HepG2 (cell line): ENCODE measurements around the gene RPS6KA2. TPM values are rescaled to one million over a fixed set of nuclear protein-coding genes. Genes with fewer than 3 reads are reported as not detected.

Experiments used
- AGO1 ChIP-seq: fragments of 200-400 bp; formaldehyde crosslinking; IDR thresholded peaks from 2 replicates; pipeline ENCODE4 v1.6.1; 2017; ENCODE audit warnings: mild to moderate bottlenecking, low read depth, low read length, moderate library complexity; ENCODE audit not compliant: poor library complexity, severe bottlenecking
- ESRRA ChIP-seq: sonication (generic); formaldehyde crosslinking; IDR thresholded peaks from 2 replicates; pipeline ENCODE4 v1.5.1; 2020; ENCODE audit warnings: mild to moderate bottlenecking, low read depth, missing genetic modification reagents
- FOSL2 ChIP-seq: sonication (generic); formaldehyde crosslinking; IDR thresholded peaks from 2 replicates; pipeline ENCODE4 v1.4.0; 2020; ENCODE audit warnings: missing genetic modification reagents
- FOXK2 ChIP-seq: fragments of 450-650 bp; IDR thresholded peaks from 2 replicates; pipeline ENCODE4 v1.6.1; 2016
- HOXA7 ChIP-seq: sonication (generic); formaldehyde crosslinking; IDR thresholded peaks from 2 replicates; pipeline ENCODE4 v1.8.1; 2022; ENCODE audit warnings: mild to moderate bottlenecking, missing genetic modification reagents, moderate library complexity
- KLF13 ChIP-seq: sonication (generic); formaldehyde crosslinking; IDR thresholded peaks from 2 replicates; pipeline ENCODE4 v1.4.0; 2020; ENCODE audit warnings: mild to moderate bottlenecking, missing genetic modification reagents
- NFKB2 ChIP-seq: sonication (generic); formaldehyde crosslinking; IDR thresholded peaks from 2 replicates; pipeline ENCODE4 v1.4.0; 2020; ENCODE audit warnings: missing genetic modification reagents, borderline replicate concordance
- RNF219 ChIP-seq: sonication (generic); formaldehyde crosslinking; IDR thresholded peaks from 2 replicates; pipeline ENCODE4 v1.5.0; 2020; ENCODE audit warnings: mild to moderate bottlenecking, missing genetic modification reagents
- SCMH1 ChIP-seq: sonication (generic); formaldehyde crosslinking; IDR thresholded peaks from 2 replicates; pipeline ENCODE4 v1.9.0; 2021; ENCODE audit warnings: missing genetic modification reagents, mild to moderate bottlenecking, borderline replicate concordance
- SIX4 ChIP-seq: sonication (generic); formaldehyde crosslinking; IDR thresholded peaks from 2 replicates; pipeline ENCODE4 v1.4.0; 2020; ENCODE audit warnings: missing genetic modification reagents
- SP2 ChIP-seq: sonication (generic); formaldehyde crosslinking; IDR thresholded peaks from 2 replicates; pipeline ENCODE4 v1.5.1; 2020; ENCODE audit warnings: mild to moderate bottlenecking, missing genetic modification reagents
- TARDBP ChIP-seq: sonication (generic); formaldehyde crosslinking; IDR thresholded peaks from 2 replicates; pipeline ENCODE4 v1.8.0; 2022; ENCODE audit warnings: mild to moderate bottlenecking, missing genetic modification reagents
- ZFP36 ChIP-seq: fragments of 150-350 bp; IDR thresholded peaks from 2 replicates; pipeline ENCODE4 v1.6.1; 2018; ENCODE audit warnings: borderline replicate concordance, low read length, low read depth; ENCODE audit not compliant: partially characterized antibody
- ZNF282 ChIP-seq: fragments of 450-650 bp; IDR thresholded peaks from 2 replicates; pipeline ENCODE4 v1.6.1; 2018; ENCODE audit not compliant: partially characterized antibody
- polyA plus RNA-seq, 8 experiments: library from polyadenylated mRNA; depleted of rRNA in 3 of 8; stranded (reverse) in 7 of 8; unstranded in 1 of 8; fragments of >200 nt; fragmentation: Illumina TruSeq in 4 of 8; extraction: Trizol in 4 of 8; gene quantifications; 2 replicates each; pipeline versions ENCODE4 v1.2.1 to v1.2.3, GENCODE V29; 2011 to 2016; ENCODE audit warnings: low read depth in 4 of 8, missing spikeins in 1 of 8, mixed read lengths in 1 of 8; ENCODE audit not compliant: insufficient read depth in 1 of 8
- total RNA-seq, 5 experiments: library from RNA; depleted of rRNA; stranded (reverse); fragments of >200 nt; fragmentation: Illumina TruSeq; extraction: Trizol; gene quantifications; 2 replicates each; pipeline ENCODE4 v1.2.3, GENCODE V29; 2016; ENCODE audit warnings: low read depth in 1 of 5
- TF ChIP-seq, protein P1 (sequence below): IDR thresholded peaks from 2 replicates; pipeline ENCODE4 v1.6.1; 2012; ENCODE audit warnings: low read depth, low read length, improper control_type of control experiment
- TF ChIP-seq, protein P2 (sequence below): sonication (generic); formaldehyde crosslinking; conservative IDR thresholded peaks from 2 replicates; pipeline ENCODE4 v1.4.0; 2020; ENCODE audit warnings: missing genetic modification reagents
- TF ChIP-seq, protein P3 (sequence below): sonication (generic); formaldehyde crosslinking; IDR thresholded peaks from 2 replicates; pipeline ENCODE4 v1.5.0; 2020; ENCODE audit warnings: mild to moderate bottlenecking, missing genetic modification reagents
- TF ChIP-seq, protein P4 (sequence below): sonication (generic); formaldehyde crosslinking; IDR thresholded peaks from 2 replicates; pipeline ENCODE4 v1.4.0; 2020; ENCODE audit warnings: missing genetic modification reagents, mild to moderate bottlenecking, borderline replicate concordance

Gene RPS6KA2
- total and polyA plus RNA-seq, 2 of the 13 experiments (the other 11 are each of a cell fraction or from before 2014, with no cell fraction given), result 0.22 to 0.38 TPM

DNA sequence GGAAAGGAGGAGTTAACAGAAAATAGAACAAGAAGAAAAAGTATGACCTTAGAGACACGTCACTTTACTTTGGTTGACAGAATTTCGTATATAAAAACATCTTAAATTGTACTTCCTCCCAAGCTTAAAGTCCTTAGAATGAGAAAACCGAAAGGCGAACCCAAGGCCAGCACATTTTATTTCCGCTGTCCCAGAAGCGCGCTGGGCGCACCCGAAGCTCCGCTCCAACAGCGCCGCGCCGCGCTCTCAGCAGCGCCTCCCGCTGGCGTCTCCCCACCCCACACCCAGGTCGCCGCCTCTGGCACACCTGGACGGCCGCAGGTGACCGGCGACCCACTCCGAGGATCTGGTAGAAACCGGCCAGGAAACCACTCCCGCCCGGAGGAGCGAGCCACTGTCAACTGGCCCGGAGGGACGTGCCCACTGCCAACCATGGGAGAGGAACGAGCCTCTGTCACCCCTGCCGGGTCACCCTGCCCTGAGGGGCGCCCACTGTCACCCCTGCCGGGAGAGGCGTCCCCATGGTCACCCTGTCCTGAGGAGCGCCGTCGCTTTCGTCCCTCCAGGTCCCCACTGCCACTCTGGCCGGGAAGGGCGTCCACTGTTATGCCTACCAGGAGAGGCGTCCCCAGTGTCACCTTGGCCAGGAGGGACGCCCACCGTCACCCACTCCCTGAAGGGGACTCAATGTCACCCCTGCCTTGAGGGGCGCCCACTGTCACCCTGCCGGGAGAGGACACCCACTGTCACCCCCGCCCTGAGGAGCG is 245.1 kb downstream of the RPS6KA2 start (continued):
- TF ChIP-seq ZFP36, result no peak
- peak; percentile 61 for TF ChIP-seq FOSL2 (CRISPR knock-in tag)
- TF ChIP-seq RNF219 (CRISPR knock-in tag), result no peak
- TF ChIP-seq SCMH1 (CRISPR knock-in tag), result no peak
- peak; percentile 52; the same call in 1 of the 2 replicates for TF ChIP-seq NFKB2 (CRISPR knock-in tag)
- no peak for TF ChIP-seq ZNF282
- TF ChIP-seq, protein P1, sequence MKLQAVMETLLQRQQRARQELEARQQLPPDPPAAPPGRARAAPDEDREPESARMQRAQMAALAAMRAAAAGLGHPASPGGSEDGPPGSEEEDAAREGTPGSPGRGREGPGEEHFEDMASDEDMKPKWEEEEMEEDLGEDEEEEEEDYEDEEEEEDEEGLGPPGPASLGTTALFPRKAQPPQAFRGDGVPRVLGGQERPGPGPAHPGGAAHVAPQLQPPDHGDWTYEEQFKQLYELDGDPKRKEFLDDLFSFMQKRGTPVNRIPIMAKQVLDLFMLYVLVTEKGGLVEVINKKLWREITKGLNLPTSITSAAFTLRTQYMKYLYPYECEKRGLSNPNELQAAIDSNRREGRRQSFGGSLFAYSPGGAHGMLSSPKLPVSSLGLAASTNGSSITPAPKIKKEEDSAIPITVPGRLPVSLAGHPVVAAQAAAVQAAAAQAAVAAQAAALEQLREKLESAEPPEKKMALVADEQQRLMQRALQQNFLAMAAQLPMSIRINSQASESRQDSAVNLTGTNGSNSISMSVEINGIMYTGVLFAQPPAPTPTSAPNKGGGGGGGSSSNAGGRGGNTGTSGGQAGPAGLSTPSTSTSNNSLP, result 0 out of 2 replicates have a peak, but pooled peaks have one; percentile 18
- TF ChIP-seq, protein P2, sequence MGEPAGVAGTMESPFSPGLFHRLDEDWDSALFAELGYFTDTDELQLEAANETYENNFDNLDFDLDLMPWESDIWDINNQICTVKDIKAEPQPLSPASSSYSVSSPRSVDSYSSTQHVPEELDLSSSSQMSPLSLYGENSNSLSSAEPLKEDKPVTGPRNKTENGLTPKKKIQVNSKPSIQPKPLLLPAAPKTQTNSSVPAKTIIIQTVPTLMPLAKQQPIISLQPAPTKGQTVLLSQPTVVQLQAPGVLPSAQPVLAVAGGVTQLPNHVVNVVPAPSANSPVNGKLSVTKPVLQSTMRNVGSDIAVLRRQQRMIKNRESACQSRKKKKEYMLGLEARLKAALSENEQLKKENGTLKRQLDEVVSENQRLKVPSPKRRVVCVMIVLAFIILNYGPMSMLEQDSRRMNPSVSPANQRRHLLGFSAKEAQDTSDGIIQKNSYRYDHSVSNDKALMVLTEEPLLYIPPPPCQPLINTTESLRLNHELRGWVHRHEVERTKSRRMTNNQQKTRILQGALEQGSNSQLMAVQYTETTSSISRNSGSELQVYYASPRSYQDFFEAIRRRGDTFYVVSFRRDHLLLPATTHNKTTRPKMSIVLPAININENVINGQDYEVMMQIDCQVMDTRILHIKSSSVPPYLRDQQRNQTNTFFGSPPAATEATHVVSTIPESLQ, result no peak
- TF ChIP-seq, protein P3, sequence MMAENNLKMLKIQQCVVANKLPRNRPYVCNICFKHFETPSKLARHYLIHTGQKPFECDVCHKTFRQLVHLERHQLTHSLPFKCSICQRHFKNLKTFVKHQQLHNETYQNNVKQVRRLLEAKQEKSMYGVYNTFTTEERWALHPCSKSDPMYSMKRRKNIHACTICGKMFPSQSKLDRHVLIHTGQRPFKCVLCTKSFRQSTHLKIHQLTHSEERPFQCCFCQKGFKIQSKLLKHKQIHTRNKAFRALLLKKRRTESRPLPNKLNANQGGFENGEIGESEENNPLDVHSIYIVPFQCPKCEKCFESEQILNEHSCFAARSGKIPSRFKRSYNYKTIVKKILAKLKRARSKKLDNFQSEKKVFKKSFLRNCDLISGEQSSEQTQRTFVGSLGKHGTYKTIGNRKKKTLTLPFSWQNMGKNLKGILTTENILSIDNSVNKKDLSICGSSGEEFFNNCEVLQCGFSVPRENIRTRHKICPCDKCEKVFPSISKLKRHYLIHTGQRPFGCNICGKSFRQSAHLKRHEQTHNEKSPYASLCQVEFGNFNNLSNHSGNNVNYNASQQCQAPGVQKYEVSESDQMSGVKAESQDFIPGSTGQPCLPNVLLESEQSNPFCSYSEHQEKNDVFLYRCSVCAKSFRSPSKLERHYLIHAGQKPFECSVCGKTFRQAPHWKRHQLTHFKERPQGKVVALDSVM (CRISPR knock-in tag), result no peak
- TF ChIP-seq SP2 (CRISPR knock-in tag), result peak; percentile 21; the same call in 1 of the 2 replicates
- TF ChIP-seq HOXA7 (CRISPR knock-in tag), result no peak
- peak; percentile 64; the same call in 1 of the 2 replicates for TF ChIP-seq TARDBP (CRISPR knock-in tag)
- TF ChIP-seq ESRRA, result 0 out of 2 replicates have a peak, but pooled peaks have one; percentile 30
- no peak for TF ChIP-seq KLF13
- TF ChIP-seq, protein P4, sequence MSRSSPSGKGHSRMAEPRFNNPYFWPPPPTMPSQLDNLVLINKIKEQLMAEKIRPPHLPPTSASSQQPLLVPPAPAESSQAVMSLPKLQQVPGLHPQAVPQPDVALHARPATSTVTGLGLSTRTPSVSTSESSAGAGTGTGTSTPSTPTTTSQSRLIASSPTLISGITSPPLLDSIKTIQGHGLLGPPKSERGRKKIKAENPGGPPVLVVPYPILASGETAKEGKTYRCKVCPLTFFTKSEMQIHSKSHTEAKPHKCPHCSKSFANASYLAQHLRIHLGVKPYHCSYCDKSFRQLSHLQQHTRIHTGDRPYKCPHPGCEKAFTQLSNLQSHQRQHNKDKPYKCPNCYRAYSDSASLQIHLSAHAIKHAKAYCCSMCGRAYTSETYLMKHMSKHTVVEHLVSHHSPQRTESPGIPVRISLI, result peak; percentile 49; the same call in 1 of the 2 replicates
- no peak for TF ChIP-seq FOXK2
- TF ChIP-seq SIX4 (CRISPR knock-in tag), result peak; percentile 55
- TF ChIP-seq AGO1, result no peak
